ENCODE results near the gene DNAH2.

Gene DNAH2

GRCh38 chr17:7716901-7717755, at the start of gene DNAH2:
DNAH2 (plus strand) TSS chr17:7717744; CDS start chr17:7719735, 1,991 bp downstream.
- TF ChIP-seq CTCF (conservative IDR thresholded peaks at IDR 0.05; ENCODE audit: low read depth, low read length) = peak; percentile 63
- peak within 1 kb of the TSS; percentile 58 for H3K4me3 ChIP-seq (ENCODE audit: low read length)
- peak; percentile 70 for DNase-seq (ENCODE audit: low read depth)

- TF ChIP-seq CTCF (conservative IDR thresholded peaks at IDR 0.05; ENCODE audit: low read depth, low read length) = no peak
- no peak overlapping the region for H3K4me3 ChIP-seq (ENCODE audit: low read length)
These were observed 49.1 kb upstream of the DNAH2 start for GRCh38 chr17:7668482-7668881.

DNA sequence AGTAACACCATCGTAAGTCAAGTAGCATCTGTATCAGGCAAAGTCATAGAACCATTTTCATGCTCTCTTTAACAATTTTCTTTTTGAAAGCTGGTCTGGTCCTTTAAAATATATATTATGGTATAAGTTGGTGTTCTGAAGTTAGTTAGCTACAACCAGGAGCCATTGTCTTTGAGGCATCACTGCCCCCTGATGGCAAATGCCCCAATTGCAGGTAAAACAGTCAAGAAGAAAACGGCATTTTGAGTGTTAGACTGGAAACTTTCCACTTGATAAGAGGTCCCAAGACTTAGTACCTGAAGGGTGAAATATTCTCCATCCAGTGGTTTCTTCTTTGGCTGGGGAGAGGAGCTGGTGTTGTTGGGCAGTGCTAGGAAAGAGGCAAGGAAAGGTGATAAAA, 44.3 kb upstream of the DNAH2 start:
- TF ChIP-seq CTCF (conservative IDR thresholded peaks at IDR 0.05; ENCODE audit: low read depth, low read length) = peak; percentile 53
- no peak overlapping the region for H3K4me3 ChIP-seq (ENCODE audit: low read length)
- DNase-seq (ENCODE audit: low read depth) = no peak

More at GRCh38 chr17:7668482-7668881, 49.1 kb upstream of the DNAH2 start:
- DNase-seq (ENCODE audit: low read depth) = no peak

DNA sequence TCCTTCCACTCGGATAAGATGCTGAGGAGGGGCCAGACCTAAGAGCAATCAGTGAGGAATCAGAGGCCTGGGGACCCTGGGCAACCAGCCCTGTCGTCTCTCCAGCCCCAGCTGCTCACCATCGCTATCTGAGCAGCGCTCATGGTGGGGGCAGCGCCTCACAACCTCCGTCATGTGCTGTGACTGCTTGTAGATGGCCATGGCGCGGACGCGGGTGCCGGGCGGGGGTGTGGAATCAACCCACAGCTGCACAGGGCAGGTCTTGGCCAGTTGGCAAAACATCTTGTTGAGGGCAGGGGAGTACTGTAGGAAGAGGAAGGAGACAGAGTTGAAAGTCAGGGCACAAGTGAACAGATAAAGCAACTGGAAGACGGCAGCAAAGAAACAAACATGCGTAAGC, 42.6 kb upstream of the DNAH2 start:
- TF ChIP-seq CTCF (conservative IDR thresholded peaks at IDR 0.05; ENCODE audit: low read depth, low read length) = no peak
- no peak for DNase-seq (ENCODE audit: low read depth)
- H3K4me3 ChIP-seq (ENCODE audit: low read length) = no peak overlapping the region

DNA sequence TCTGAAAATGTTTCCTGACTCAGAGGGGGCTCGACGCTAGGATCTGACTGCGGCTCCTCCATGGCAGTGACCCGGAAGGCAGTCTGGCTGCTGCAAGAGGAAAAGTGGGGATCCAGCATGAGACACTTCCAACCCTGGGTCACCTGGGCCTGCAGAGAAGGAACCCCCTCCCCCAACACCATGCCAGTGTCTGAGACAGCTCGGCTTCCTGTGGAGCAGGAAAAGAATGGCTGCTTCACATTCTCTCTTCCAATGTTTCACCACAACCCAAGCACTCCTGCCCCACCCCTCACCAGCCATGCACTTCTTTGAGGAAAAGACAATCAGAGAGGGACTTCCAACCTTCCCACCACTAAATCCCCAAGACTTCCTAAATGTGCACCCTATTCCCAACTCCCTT, 41.0 kb upstream of the DNAH2 start:
- no peak overlapping the region for H3K4me3 ChIP-seq (ENCODE audit: low read length)
- no peak for TF ChIP-seq CTCF (conservative IDR thresholded peaks at IDR 0.05; ENCODE audit: low read depth, low read length)
- DNase-seq (ENCODE audit: low read depth) = no peak

DNA sequence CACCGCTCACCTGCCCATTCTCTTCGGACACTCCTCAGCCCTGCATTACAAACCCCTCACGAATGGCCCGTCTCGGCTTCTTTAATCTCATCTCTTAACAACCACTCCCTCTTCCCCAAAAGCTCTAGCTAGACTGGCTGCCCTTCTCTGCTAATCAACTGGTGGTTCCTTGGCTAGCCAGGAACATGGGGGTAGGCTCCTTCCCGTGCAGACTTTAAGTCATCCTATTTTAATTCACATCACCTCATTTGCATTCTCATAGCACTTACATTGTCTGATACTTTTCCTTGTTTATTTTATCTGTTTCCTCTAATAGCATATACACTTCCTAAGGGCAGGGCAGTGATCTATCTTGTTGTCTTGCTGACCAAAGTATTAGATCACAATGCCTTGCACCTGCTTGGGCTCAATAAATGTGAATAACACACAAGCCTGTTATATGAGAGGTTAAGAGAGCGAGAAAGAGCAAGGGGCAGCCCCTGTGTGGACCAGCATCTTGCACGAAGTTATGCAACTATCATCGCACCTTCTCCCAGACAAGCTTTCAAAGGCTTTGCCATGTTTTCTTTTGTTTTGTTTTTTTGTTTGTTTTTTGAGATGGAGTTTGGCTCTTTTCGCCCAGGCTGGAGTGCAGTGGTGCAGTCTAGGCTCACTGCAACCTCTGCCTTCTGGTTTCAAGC, 40.0 kb upstream of the DNAH2 start:
- TF ChIP-seq CTCF (conservative IDR thresholded peaks at IDR 0.05; ENCODE audit: low read depth, low read length) = no peak
- H3K4me3 ChIP-seq (ENCODE audit: low read length) = no peak overlapping the region
- DNase-seq (ENCODE audit: low read depth) = no peak

Data from retinal pigment epithelial cell (primary cell).